Ovary (tissue), 3 donors: ENCODE results near the gene ALG14.

Experiments used
- POLR2A ChIP-seq: fragments of 450-650 bp; IDR thresholded peaks from one replicate; pipeline ENCODE4 v1.6.1; 2017; ENCODE audit warnings: antibody characterized with exemption, mild to moderate bottlenecking, moderate library complexity
- TF ChIP-seq, protein P1 (sequence below), 3 donors: fragments of 450-650 bp in 2 of 3; fragments of 200-600 bp in 1 of 3; IDR thresholded peaks; one replicate each; pipeline versions ENCODE4 v1.5.1 to v1.8.0; 2016 to 2022; ENCODE audit warnings: antibody characterized with exemption in 3 of 3, mild to moderate bottlenecking in 1 of 3
- donor health status: DM: no; HTN: no; CAD: no.

- TF ChIP-seq, protein P1, sequence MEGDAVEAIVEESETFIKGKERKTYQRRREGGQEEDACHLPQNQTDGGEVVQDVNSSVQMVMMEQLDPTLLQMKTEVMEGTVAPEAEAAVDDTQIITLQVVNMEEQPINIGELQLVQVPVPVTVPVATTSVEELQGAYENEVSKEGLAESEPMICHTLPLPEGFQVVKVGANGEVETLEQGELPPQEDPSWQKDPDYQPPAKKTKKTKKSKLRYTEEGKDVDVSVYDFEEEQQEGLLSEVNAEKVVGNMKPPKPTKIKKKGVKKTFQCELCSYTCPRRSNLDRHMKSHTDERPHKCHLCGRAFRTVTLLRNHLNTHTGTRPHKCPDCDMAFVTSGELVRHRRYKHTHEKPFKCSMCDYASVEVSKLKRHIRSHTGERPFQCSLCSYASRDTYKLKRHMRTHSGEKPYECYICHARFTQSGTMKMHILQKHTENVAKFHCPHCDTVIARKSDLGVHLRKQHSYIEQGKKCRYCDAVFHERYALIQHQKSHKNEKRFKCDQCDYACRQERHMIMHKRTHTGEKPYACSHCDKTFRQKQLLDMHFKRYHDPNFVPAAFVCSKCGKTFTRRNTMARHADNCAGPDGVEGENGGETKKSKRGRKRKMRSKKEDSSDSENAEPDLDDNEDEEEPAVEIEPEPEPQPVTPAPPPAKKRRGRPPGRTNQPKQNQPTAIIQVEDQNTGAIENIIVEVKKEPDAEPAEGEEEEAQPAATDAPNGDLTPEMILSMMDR (IDR thresholded peaks at IDR 0.05): no peak
- TF ChIP-seq POLR2A: no peak
Observed at GRCh38 chr1:94981575-94981973, 91.2 kb downstream of the ALG14 start.
